WTC11 (cell line): Measurements from ENCODE around the gene TMEFF1. TPM values are rescaled to one million over a fixed set of nuclear protein-coding genes. Genes with fewer than 3 reads are reported as not detected.

Experiments
- total RNA-seq: library from RNA; stranded (reverse); gene quantifications from 3 replicates; pipeline ENCODE4 v1.2.3, GENCODE V29; 2021

The TMEFF1 gene
- total RNA-seq, 1 experiment from 2014 or later, result 62.7 TPM

Other genes with a start within 250 kb of the TMEFF1 start
- gene TEX10, start 120.2 kb upstream of the TMEFF1 start, total RNA-seq, result 47.6 to 64.7 TPM (median 50.5 TPM) in 3 replicates
- 28.9 to 30.3 TPM (median 30.2 TPM) in 3 replicates for gene MSANTD3, start 46.0 kb upstream of the TMEFF1 start, total RNA-seq
- 6.7 to 7.1 TPM (median 6.8 TPM) in 3 replicates for gene CAVIN4, start 104.9 kb downstream of the TMEFF1 start, total RNA-seq